WI38 (cell line): ENCODE measurements around the gene KRTAP13-2.

Experiments
- H3K4me3 ChIP-seq: 2 replicates; pipeline ENCODE4 v1.5.1; 2011; ENCODE audit warnings: low read depth, mild to moderate bottlenecking, control low read depth, low read length
- CTCF ChIP-seq: IDR thresholded peaks from 2 replicates; pipeline ENCODE4 v1.5.1; 2012; ENCODE audit warnings: low read depth, mild to moderate bottlenecking, control low read depth, low read length

Gene KRTAP13-2

GRCh38 chr21:30338717-30339116 lies 33.4 kb downstream of the KRTAP13-2 start:
- no peak overlapping the region for H3K4me3 ChIP-seq
- no peak for TF ChIP-seq CTCF

- TF ChIP-seq CTCF = no peak
- H3K4me3 ChIP-seq = no peak overlapping the region
Measured at GRCh38 chr21:30337772-30338171, 34.3 kb downstream of the KRTAP13-2 start.

GRCh38 chr21:30337276-30337744 lies 34.8 kb downstream of the KRTAP13-2 start, which contains the start of gene KRTAP27-1:
Gene KRTAP27-1, minus strand, starts transcription at chr21:30337694. Its CDS starts 26 bp downstream, at chr21:30337668.
- no peak for TF ChIP-seq CTCF
- H3K4me3 ChIP-seq = no peak within 1 kb of the TSS

GRCh38 chr21:30336596-30336995 lies 35.5 kb downstream of the KRTAP13-2 start:
- no peak for TF ChIP-seq CTCF

GRCh38 chr21:30333736-30334135 lies 38.3 kb downstream of the KRTAP13-2 start:
- no peak overlapping the region for H3K4me3 ChIP-seq
- no peak for TF ChIP-seq CTCF

More at GRCh38 chr21:30336596-30336995, 35.5 kb downstream of the KRTAP13-2 start:
- H3K4me3 ChIP-seq = no peak overlapping the region

- no peak overlapping the region for H3K4me3 ChIP-seq
- no peak for TF ChIP-seq CTCF
Measured at GRCh38 chr21:30332681-30333080, 39.4 kb downstream of the KRTAP13-2 start.

GRCh38 chr21:30329203-30329875 lies 42.7 kb downstream of the KRTAP13-2 start:
- H3K4me3 ChIP-seq = no peak overlapping the region
- no peak for TF ChIP-seq CTCF
